8988T (cell line): Measurements from ENCODE around the gene ARX.

Source experiments
- DNase-seq: peaks from one replicate; pipeline ENCODE4 v3.0.0; 2011

Gene ARX

GRCh38 chrX:24996096-24996709, 19.6 kb downstream of the ARX start:
- DNase-seq: no peak

GRCh38 chrX:24993879-24994278, 21.9 kb downstream of the ARX start:
- DNase-seq: no peak

DNA sequence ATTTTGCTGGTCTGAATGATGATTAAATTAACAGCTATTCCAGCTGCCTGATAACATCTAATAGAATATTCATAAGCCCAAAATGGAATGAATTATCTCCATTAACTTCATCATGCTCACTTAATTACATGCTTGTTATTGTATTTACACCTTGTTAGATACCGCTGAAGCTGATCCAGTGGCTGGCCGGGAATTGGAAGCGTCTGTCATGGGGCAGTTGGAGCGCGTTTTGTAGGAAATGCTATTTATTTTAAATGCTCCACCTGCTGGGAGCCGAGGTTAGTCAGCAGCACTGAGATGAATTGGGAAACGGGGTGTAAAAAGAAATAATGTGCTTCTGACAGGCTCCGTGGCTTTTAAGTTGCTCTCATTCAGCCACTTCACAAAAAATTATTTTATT, 25.2 kb downstream of the ARX start:
- DNase-seq: no peak

- no peak for DNase-seq
These were observed 27.5 kb downstream of the ARX start for GRCh38 chrX:24988314-24988713.

- DNase-seq: no peak
These were observed 28.0 kb downstream of the ARX start for GRCh38 chrX:24987731-24988130.

- no peak for DNase-seq
These were observed 30.6 kb downstream of the ARX start for GRCh38 chrX:24985120-24985519.

GRCh38 chrX:24983931-24984330, 31.8 kb downstream of the ARX start:
- DNase-seq: no peak

DNA sequence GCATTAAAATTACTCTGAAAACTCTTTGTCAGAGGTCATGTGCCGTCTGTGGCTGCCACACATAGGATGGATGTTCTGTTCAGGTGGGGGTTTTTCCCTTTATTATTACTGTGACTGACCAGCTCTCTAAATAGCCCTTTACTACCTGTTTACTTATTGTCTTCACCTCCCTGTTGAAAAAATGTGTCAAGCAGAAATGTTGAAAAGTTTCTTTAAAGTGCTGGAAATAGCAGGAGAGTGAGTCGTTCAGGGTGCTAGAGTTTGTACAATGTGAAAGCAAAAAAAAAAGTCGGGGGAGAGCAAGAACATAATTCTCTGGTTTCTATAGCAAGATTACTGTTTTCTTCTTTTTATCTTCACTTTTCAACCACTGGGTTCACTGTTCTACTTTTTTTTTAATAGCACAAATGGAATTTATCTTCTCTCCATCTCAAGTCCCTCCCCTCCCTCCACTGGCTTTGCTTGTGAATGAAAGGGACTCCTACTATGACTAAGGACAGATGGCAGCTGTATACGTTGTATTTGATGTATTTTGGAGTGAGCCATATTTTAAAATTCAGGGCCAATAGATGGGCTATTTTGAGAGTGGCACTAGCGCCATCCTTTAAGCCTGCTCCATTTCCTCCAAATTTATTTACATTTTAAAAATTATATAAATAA, 33.3 kb downstream of the ARX start:
- DNase-seq: no peak

DNA sequence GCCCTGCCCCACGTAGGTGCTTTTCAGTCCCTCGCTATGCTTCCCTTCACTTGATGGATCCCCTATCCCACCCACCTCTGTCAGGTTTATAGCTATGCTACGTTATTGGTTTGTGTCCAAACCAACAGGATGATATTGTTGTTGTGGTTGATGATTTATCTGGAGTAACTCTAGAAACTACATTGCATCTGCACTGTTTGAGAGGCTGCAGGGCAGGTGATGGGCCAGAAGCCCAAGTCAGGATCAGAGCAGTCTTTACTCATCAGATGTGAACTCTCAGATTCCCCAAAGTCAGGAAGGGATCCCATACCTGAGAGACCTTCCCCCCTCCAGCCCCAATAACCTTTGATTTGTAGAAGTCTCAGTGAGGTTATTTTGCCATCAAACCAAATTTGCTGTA, 34.7 kb downstream of the ARX start:
- DNase-seq: no peak

GRCh38 chrX:24979081-24979480, 36.7 kb downstream of the ARX start:
- DNase-seq: no peak

DNA sequence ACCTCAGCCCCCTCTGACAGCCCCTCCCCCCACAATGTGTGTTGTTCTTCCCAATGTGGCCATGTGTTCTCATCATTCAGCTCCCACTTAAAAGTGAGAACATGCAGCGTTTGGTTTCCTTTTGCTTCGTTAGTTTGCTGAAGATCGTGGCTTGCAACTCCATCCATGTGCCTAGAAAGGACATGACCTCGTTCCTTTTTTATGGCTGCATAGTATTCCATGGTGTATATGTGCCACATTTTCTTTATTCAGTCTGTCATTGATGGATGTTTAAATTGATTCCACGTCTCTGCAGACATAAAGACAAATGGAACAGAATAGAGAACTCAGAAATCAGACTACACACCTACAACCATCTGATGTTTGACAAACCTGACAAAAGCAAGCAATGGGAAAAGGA, 46.0 kb downstream of the ARX start:
- DNase-seq: no peak

GRCh38 chrX:24965372-24965771, 50.4 kb downstream of the ARX start:
- DNase-seq: no peak

GRCh38 chrX:24963823-24964222, 51.9 kb downstream of the ARX start:
- DNase-seq: no peak

DNA sequence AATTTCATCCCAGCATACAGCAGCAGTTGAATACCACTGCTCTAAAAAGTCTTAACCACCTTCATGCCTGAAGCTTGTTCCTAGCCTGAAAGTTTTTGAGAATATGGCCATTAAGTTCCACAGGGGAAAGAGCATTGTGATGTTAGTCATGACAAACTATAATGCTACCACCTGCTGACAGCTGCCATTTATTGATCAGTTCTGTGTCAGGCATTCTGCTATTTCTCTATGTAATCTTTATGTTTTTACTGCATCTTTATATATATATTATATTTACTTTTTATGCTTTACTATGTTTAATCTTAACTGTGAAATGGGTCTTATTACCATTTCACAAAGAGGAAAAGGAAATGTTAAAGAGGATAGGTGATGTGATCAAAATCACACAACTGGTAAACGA, 54.0 kb downstream of the ARX start:
- DNase-seq: no peak

- no peak for DNase-seq
These were observed 58.9 kb downstream of the ARX start for GRCh38 chrX:24956828-24957227.

- no peak for DNase-seq
These were observed 60.3 kb downstream of the ARX start for GRCh38 chrX:24955372-24955930.

GRCh38 chrX:24954732-24955131, 61.0 kb downstream of the ARX start:
- no peak for DNase-seq
